KMS-11 (cell line): ENCODE data around the gene ZNF385D.

Experiments used
- H2AFZ ChIP-seq: fragments of 200-600 bp; sonication (generic); 2 replicates; pipeline ENCODE4 v1.6.1; 2016; ENCODE audit warnings: antibody characterized with exemption, mixed run types, low read depth
- H3K27ac ChIP-seq: fragments of 200-600 bp; sonication (generic); 2 replicates; pipeline ENCODE4 v1.6.1; 2016; ENCODE audit warnings: mild to moderate bottlenecking, mixed run types
- H3K27me3 ChIP-seq: fragments of 200-600 bp; sonication (generic); 2 replicates; pipeline ENCODE4 v1.6.1; 2017; ENCODE audit warnings: mild to moderate bottlenecking, low read depth, mixed run types, moderate library complexity; ENCODE audit not compliant: insufficient read depth
- H3K36me3 ChIP-seq: fragments of 200-600 bp; sonication (generic); 2 replicates; pipeline ENCODE4 v1.6.1; 2017; ENCODE audit warnings: mild to moderate bottlenecking, mixed run types; ENCODE audit not compliant: insufficient read depth
- H3K4me1 ChIP-seq: fragments of 200-600 bp; sonication (generic); 2 replicates; pipeline ENCODE4 v1.6.1; 2016; ENCODE audit warnings: mild to moderate bottlenecking, low read depth, mixed run types; ENCODE audit not compliant: poor library complexity, severe bottlenecking
- H3K4me2 ChIP-seq: fragments of 200-600 bp; sonication (generic); 2 replicates; pipeline ENCODE4 v1.7.0; 2016; ENCODE audit warnings: mild to moderate bottlenecking, mixed run types
- H3K4me3 ChIP-seq: fragments of 200-600 bp; sonication (generic); IDR thresholded peaks from 2 replicates; pipeline ENCODE4 v1.6.1; 2017; ENCODE audit warnings: low read depth, low read length, mixed read lengths; ENCODE audit not compliant: insufficient read depth
- H3K79me2 ChIP-seq: fragments of 200-600 bp; sonication (generic); 2 replicates; pipeline ENCODE4 v1.6.1; 2016; ENCODE audit warnings: low read depth, mixed run types; ENCODE audit not compliant: insufficient read depth
- H3K9ac ChIP-seq: fragments of 200-600 bp; sonication (generic); 2 replicates; pipeline ENCODE4 v1.6.1; 2016; ENCODE audit warnings: mild to moderate bottlenecking, mixed run types
- H4K20me1 ChIP-seq: fragments of 200-600 bp; sonication (generic); 2 replicates; pipeline ENCODE4 v1.6.1; 2016; ENCODE audit warnings: mild to moderate bottlenecking, mixed run types; ENCODE audit not compliant: insufficient read depth
- CTCF ChIP-seq: fragments of 200-600 bp; sonication (generic); conservative IDR thresholded peaks from 2 replicates; pipeline ENCODE4 v1.6.1; 2017; ENCODE audit warnings: low read depth, mild to moderate bottlenecking, antibody characterized with exemption, low read length, moderate library complexity, mixed read lengths

Gene ZNF385D

GRCh38 chr3:21786438-21786797 lies 35.4 kb upstream of the ZNF385D start:
- Histone ChIP-seq H3K79me2 (no peaks in the 10 kb centered on the region), H3K36me3 (no peaks in the 10 kb centered on the region), H2AFZ (no peak overlapping the region), H3K4me3 (no peak overlapping the region), H3K27me3 (no peaks in the 10 kb centered on the region), H3K4me1 (no peaks in the 10 kb centered on the region), H4K20me1 (no peaks in the 10 kb centered on the region), H3K4me2 (no peak overlapping the region), H3K9ac (no peak overlapping the region), H3K27ac (no peak overlapping the region)
- TF ChIP-seq CTCF: no peak

GRCh38 chr3:21785765-21786437 lies 34.9 kb upstream of the ZNF385D start:
- no peaks in the 10 kb centered on the region for H3K36me3 ChIP-seq
- H4K20me1 ChIP-seq: no peaks in the 10 kb centered on the region
- H3K4me2 ChIP-seq: no peak overlapping the region
- H3K79me2 ChIP-seq: no peaks in the 10 kb centered on the region
- H2AFZ ChIP-seq: no peak overlapping the region
- no peaks in the 10 kb centered on the region for H3K4me1 ChIP-seq
- H3K9ac ChIP-seq: no peak overlapping the region
- TF ChIP-seq CTCF: no peak
- no peaks in the 10 kb centered on the region for H3K27me3 ChIP-seq
- H3K4me3 ChIP-seq: no peak overlapping the region
- H3K27ac ChIP-seq: no peak overlapping the region

GRCh38 chr3:21783839-21784238 lies 32.8 kb upstream of the ZNF385D start:
- Histone ChIP-seq H3K36me3 (no peaks in the 10 kb centered on the region), H4K20me1 (no peaks in the 10 kb centered on the region), H3K4me3 (no peak overlapping the region), H3K79me2 (no peaks in the 10 kb centered on the region), H3K4me1 (no peaks in the 10 kb centered on the region), H3K27me3 (no peaks in the 10 kb centered on the region), H3K27ac (no peak overlapping the region), H3K4me2 (no peak overlapping the region), H3K9ac (no peak overlapping the region), H2AFZ (no peak overlapping the region)
- TF ChIP-seq CTCF: no peak

GRCh38 chr3:21781355-21781754 lies 30.3 kb upstream of the ZNF385D start:
- H3K4me1 ChIP-seq: no peaks in the 10 kb centered on the region
- H3K79me2 ChIP-seq: no peaks in the 10 kb centered on the region
- H3K27me3 ChIP-seq: no peaks in the 10 kb centered on the region
- no peaks in the 10 kb centered on the region for H4K20me1 ChIP-seq
- no peak overlapping the region for H3K4me3 ChIP-seq
- no peak overlapping the region for H3K4me2 ChIP-seq
- H3K27ac ChIP-seq: no peak overlapping the region
- no peak overlapping the region for H3K9ac ChIP-seq
- no peak for TF ChIP-seq CTCF
- no peaks in the 10 kb centered on the region for H3K36me3 ChIP-seq
- H2AFZ ChIP-seq: no peak overlapping the region
